Right atrium auricular region (tissue), 2 donors: Measurements from ENCODE around the gene COL13A1. TPM values are rescaled to one million over a fixed set of nuclear protein-coding genes. Genes with fewer than 3 reads are reported as not detected.

Experiments
- DNase-seq: peaks from one replicate; pipeline ENCODE4 v3.0.0-alpha.2; 2019; ENCODE audit warnings: low spot score
- H3K27ac ChIP-seq, 2 donors: fragments of 200-600 bp; sonication (generic); 1 replicate in 1 of 2; 2 replicates in 1 of 2; pipeline ENCODE4 v1.5.1; 2016 to 2019
- H3K27me3 ChIP-seq, 2 donors: fragments of 200-600 bp; sonication (generic); one replicate each; pipeline versions ENCODE4 v1.5.1 to v1.6.0; 2017 to 2019
- H3K36me3 ChIP-seq: fragments of 200-600 bp; sonication (generic); one replicate; pipeline ENCODE4 v1.5.1; 2016
- H3K4me1 ChIP-seq, 2 donors: fragments of 200-600 bp; sonication (generic); one replicate each; pipeline versions ENCODE4 v1.5.1 to v1.6.0; 2017 to 2019
- H3K4me3 ChIP-seq, 2 donors: fragments of 200-600 bp; sonication (generic); 1 replicate in 1 of 2; 2 replicates in 1 of 2; pipeline ENCODE4 v1.5.1; 2017 to 2019; ENCODE audit warnings: mild to moderate bottlenecking in 1 of 2, moderate library complexity in 1 of 2
- H3K9me3 ChIP-seq, 2 donors: fragments of 200-600 bp; sonication (generic); one replicate each; pipeline ENCODE4 v1.5.1; 2019
- total RNA-seq, 2 donors: library from RNA; depleted of rRNA; stranded (reverse); fragments of >200 nt; gene quantifications; one replicate each; pipeline ENCODE4 v1.1.0, GENCODE V29; 2016
- TF ChIP-seq, protein P1 (sequence below), 2 donors: fragments of 200-600 bp; sonication (generic); IDR thresholded peaks; one replicate each; pipeline ENCODE4 v1.5.1; 2019; ENCODE audit warnings: antibody characterized with exemption in 2 of 2

Gene COL13A1
- total RNA-seq, 2 donors from 2014 or later: 5.7 to 11.8 TPM

DNA sequence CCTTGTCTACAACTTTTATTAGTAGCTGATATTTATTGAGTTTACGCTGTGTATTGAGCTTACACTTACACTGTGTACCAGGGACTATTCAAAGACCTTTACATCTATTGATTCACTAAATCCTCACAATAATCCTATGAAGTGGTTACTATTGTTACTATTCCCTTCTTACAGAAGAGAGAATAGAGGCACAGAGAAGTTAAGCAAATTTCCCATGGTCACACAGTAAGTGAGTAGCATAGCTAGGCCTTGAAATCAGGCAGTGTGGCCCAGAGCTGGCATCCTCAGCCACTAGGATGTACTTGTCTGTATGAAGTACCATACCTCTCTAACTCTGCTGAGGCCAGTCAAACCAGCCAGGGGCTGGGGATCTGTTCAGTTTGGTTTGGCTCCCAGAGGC, 7.6 kb downstream of the COL13A1 start:
- no peak overlapping the region for H3K4me3 ChIP-seq
- H3K4me1 ChIP-seq: no peaks in the 10 kb centered on the region
- H3K36me3 ChIP-seq: no peaks in the 10 kb centered on the region
- no peak overlapping the region for H3K27ac ChIP-seq
- no peak for DNase-seq
- no peaks in the 10 kb centered on the region for H3K9me3 ChIP-seq
- no peaks in the 10 kb centered on the region for H3K27me3 ChIP-seq
- TF ChIP-seq, protein P1, sequence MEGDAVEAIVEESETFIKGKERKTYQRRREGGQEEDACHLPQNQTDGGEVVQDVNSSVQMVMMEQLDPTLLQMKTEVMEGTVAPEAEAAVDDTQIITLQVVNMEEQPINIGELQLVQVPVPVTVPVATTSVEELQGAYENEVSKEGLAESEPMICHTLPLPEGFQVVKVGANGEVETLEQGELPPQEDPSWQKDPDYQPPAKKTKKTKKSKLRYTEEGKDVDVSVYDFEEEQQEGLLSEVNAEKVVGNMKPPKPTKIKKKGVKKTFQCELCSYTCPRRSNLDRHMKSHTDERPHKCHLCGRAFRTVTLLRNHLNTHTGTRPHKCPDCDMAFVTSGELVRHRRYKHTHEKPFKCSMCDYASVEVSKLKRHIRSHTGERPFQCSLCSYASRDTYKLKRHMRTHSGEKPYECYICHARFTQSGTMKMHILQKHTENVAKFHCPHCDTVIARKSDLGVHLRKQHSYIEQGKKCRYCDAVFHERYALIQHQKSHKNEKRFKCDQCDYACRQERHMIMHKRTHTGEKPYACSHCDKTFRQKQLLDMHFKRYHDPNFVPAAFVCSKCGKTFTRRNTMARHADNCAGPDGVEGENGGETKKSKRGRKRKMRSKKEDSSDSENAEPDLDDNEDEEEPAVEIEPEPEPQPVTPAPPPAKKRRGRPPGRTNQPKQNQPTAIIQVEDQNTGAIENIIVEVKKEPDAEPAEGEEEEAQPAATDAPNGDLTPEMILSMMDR (IDR thresholded peaks at IDR 0.05): no peak

DNA sequence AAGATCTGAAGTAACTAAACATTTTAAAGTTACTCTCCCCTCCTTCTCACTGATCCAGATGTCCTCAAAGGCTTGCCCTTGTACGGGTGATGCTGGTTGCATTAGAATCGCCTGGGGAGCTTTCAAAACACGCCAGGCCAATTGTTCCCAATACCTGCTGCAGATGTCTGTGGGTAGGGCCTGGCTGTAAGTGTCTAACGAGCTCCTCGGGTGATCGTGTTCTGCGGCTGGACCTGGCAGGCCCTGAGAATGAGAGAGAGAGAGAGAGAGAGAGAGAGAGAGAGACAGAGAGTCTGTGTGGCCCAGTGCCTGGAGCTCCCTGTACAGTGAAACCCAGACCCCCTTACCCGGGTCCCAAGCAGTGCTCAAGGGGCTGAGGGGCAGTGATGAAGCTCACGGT, 8.4 kb downstream of the COL13A1 start:
- H3K36me3 ChIP-seq: no peaks in the 10 kb centered on the region
- DNase-seq: no peak
- no peak overlapping the region for H3K4me3 ChIP-seq
- H3K4me1 ChIP-seq: no peaks in the 10 kb centered on the region
- no peak overlapping the region for H3K27ac ChIP-seq
- TF ChIP-seq, protein P1 (IDR thresholded peaks at IDR 0.05): no peak
- no peaks in the 10 kb centered on the region for H3K27me3 ChIP-seq
- no peaks in the 10 kb centered on the region for H3K9me3 ChIP-seq

DNA sequence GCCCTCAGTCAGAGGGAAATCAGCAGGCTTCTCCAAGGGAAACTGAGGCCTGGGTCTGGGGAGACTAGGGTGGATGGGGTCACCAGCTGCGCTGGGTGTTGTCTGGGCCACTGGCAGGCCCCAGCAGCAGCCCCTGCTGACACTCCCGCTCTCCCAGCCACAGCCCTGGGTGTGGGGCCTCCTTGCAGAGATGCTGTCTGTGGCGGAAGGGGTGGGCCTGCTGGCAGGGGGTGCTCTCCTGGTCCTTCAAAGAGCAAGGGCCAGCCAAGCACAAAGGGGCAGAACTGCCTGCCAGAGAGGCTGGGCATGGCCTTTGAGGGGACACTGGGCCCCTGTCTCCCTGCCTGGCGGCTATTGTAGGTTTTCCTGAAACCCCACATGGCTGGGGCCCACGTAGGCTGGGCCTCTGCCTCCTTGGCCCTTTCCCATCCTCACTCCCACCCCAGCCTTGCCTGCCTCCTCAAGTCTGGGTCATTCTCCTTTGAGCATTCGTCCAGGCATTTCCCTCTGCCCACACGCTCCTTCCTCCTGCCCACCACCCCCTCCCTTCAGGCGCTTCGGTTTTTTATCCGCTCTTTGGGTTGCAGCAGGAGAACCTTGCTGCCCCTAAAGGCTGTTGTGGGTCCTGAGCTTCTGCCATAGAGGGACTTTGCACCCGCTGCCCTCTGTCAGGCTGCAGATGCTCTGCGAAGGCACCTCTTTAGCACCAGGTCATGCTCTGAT, 9.1 kb downstream of the COL13A1 start:
- H3K4me1 ChIP-seq: no peaks in the 10 kb centered on the region
- H3K9me3 ChIP-seq: no peaks in the 10 kb centered on the region
- H3K27ac ChIP-seq: no peak overlapping the region
- no peak for DNase-seq
- H3K27me3 ChIP-seq: no peaks in the 10 kb centered on the region
- TF ChIP-seq, protein P1 (IDR thresholded peaks at IDR 0.05): no peak
- no peaks in the 10 kb centered on the region for H3K36me3 ChIP-seq
- no peak overlapping the region for H3K4me3 ChIP-seq

DNA sequence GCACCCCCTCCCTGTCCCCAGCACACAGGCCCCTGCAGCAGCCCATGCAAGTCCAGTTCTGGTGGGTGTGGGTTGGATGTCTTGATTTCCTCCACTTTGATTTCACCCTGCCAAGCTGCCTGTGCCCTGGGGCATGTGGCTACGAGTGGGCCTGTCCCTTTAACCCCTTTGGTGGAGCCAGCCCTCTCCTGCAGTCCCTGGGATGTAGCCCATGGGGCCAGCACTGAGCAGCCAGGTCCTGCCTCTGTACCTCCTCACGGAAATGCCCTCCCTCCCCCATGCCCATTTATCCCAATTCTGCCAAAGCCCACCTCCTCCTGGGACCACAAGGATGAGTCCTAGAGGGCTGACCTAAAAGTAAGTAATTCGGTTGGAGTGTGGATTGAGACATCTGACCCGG, 11.9 kb downstream of the COL13A1 start:
- H3K36me3 ChIP-seq: no peaks in the 10 kb centered on the region
- H3K4me1 ChIP-seq: no peaks in the 10 kb centered on the region
- H3K27me3 ChIP-seq: no peaks in the 10 kb centered on the region
- H3K4me3 ChIP-seq: no peak overlapping the region
- H3K9me3 ChIP-seq: no peaks in the 10 kb centered on the region
- no peak for DNase-seq
- TF ChIP-seq, protein P1 (IDR thresholded peaks at IDR 0.05): no peak
- H3K27ac ChIP-seq: no peak overlapping the region

DNA sequence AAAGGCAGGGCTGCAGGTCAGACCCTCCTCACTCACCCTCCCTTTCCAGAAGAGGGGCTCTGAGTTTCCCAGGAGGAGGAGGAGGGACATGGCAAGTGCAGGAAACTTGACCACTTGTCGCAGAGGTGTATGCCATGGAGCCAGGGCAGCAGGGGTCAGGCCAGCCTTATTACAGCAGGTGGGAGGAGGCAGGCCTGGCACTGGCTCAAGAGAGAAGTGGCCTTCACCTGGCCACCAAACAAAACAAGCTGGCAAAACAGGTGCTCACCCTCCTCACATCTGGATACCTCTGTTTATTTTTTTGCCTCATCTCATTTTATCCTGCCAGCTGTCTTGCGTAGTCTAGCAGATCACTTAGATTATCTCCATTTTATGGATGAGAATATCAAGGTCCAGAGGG, 12.5 kb downstream of the COL13A1 start:
- H3K4me3 ChIP-seq: no peak overlapping the region
- H3K9me3 ChIP-seq: no peaks in the 10 kb centered on the region
- H3K27me3 ChIP-seq: no peaks in the 10 kb centered on the region
- no peak overlapping the region for H3K27ac ChIP-seq
- TF ChIP-seq, protein P1 (IDR thresholded peaks at IDR 0.05): no peak
- DNase-seq: no peak
- H3K36me3 ChIP-seq: no peaks in the 10 kb centered on the region
- H3K4me1 ChIP-seq: no peaks in the 10 kb centered on the region

DNA sequence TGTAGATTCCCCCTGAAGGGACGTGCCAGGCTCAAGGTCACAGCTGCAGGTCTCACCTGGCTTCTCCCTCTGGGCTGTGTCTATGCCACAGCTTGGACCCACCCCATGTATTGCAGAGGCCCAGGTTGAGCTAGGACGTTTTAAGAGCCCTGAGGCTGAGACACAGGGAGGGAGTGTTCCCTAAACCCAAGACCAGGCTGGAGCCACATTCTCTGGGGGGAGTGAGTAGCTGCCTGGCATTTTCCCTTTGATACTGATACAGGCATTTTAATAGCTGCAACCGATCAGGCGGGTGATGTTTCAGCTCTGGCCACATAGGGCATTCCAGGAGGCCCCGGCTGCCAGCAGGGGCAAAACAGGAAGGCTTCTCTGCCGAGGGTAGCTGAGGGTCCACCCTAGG, 13.4 kb downstream of the COL13A1 start:
- no peaks in the 10 kb centered on the region for H3K36me3 ChIP-seq
- H3K4me3 ChIP-seq: no peak overlapping the region
- no peaks in the 10 kb centered on the region for H3K4me1 ChIP-seq
- DNase-seq: no peak
- TF ChIP-seq, protein P1 (IDR thresholded peaks at IDR 0.05): no peak
- no peaks in the 10 kb centered on the region for H3K27me3 ChIP-seq
- H3K27ac ChIP-seq: no peak overlapping the region
- no peaks in the 10 kb centered on the region for H3K9me3 ChIP-seq
